Stimulated activated naive CD8-positive, alpha-beta T cell treated with anti-CD3 and anti-CD28 coated beads, Interleukin-15, Interleukin-2, amounts not matched to agents 100 U/mL and 50 U/mL, for 24 hours (primary cell): ENCODE measurements around the gene POC1B.

Experiments used
- ATAC-seq: fragments of 150-1000 bp; cut with Tn5 transposase; one replicate; pipeline ENCODE4 v1.10.0; 2021
- DNase-seq: peaks from one replicate; pipeline ENCODE4 v3.0.0; 2021

POC1B gene

GRCh38 chr12:89525824-89526770, at the start of gene POC1B:
Gene POC1B (minus strand): TSS chr12:89526047. CDS start chr12:89525895, 152 bp downstream.
- ATAC-seq (peak; percentile 82), DNase-seq (peak; percentile 80)

DNA sequence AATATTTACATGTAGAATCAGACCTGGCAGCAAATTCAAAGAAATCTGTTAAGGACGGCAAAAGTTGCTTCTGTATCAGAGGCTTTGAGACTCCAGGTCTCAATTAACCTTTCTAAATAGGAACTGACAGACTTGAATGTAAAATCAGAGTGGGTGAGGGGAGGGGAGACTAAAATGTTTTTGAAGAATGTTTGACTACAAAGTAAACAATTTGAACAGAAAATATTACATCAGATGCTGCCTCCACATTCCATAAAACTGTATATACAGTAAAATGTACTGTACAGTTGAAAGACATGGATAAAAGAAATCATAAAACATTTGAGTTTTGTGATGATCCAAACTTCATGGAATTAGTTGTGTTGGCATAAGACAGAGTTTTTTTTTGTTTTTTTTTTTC, 49.5 kb upstream of the POC1B start:
- ATAC-seq (no peak), DNase-seq (no peak)

GRCh38 chr12:89574736-89575208, 48.9 kb upstream of the POC1B start:
- no peak for ATAC-seq
- DNase-seq = no peak

- DNase-seq = no peak
- ATAC-seq = no peak
Measured at GRCh38 chr12:89573051-89573810, 47.4 kb upstream of the POC1B start.

DNA sequence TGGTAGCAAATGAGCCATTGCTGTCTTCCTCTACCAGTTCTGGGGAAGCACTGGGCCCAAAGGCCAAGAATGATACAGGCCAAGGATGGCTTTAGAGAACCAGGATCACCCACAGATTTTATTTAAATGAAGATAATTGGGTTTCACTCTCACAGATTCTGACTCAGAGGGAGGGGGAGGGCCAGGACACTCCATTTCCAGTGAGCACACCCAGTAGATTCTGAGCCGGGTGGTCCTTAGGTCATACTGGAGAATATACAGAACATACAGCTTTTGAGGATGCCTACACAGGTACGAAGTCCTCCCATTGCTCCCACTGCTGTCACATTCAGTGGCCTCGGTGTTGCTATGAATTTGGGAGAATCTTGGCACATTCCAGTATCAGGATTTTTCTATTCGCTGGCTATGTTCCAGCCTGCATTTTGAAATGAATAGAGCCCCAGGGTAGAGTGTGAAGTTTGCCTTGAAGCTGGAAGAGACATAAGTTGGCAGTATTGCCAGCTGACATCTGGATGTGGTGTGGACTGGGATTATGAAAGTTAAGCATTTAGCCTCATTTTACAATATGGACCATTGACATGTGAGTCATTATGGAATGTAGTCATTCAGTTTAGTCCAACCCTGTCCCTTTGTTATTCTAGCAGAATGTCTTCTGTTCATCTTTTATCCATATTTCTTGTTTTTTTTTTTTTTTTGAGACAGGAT, 45.8 kb upstream of the POC1B start:
- DNase-seq (no peak), ATAC-seq (no peak)

- no peak for DNase-seq
- no peak for ATAC-seq
Measured at GRCh38 chr12:89568484-89568883, 42.6 kb upstream of the POC1B start.

- no peak for DNase-seq
- no peak for ATAC-seq
Measured at GRCh38 chr12:89567691-89568239, 41.9 kb upstream of the POC1B start.

GRCh38 chr12:89566615-89567014, 40.8 kb upstream of the POC1B start:
- peak; percentile 87 for ATAC-seq
- DNase-seq = no peak

DNA sequence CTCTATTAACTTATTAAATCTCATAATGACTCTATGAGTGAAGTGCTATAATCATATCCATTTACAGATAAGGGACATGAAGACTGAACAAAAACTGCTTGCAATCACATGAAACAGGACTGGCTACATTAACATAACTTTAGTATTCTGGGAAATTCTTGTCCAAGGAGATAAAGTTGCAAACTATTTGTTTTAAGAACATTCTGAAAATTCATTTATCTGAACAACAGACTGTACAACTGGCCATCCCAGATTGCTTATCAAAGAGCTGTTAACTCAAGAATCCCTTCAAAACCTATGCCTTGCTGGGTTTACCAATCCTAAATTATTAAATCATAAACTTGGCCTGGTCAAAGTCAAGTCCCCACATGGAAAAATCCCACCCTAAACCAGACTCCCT, 39.2 kb upstream of the POC1B start:
- DNase-seq (no peak), ATAC-seq (no peak)

DNA sequence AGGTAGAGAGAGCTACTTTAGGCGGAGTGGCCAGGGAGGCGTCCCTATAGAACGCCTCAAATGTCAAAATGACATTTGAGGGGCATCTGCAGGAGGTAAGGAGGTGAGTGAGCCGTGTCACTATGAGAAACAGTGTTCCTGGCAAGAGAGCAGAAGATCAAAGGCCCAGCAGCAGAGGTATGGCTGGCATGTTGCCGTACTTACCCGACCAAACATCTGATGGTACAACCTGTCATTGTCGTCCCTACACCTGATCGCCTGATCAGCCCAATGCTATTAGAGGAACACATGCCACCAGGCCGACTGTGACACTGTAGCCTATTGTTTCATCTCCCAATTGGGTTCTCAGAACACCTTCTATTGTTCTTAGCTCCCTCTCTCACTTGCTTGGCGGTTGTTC, 33.9 kb upstream of the POC1B start:
- ATAC-seq (no peak), DNase-seq (no peak)

DNA sequence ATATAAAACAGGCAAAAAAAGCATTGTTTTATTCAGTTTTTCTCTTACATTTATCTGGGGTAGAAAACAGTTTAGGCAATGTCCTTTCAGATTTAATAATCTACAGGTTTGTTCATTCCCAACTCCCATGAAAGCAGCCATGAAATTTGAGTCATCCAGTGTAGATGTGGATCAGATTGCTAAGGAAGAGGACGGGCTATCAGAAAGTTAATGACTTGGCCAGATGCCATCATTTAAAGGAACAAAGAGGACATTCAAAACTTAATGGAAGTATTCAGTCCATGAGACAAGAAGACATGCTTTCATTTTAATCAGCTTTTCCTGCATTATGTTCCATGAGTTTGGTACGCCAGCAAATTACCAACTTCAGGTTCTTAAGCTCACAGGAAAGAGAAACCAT, 31.1 kb upstream of the POC1B start:
- DNase-seq (no peak), ATAC-seq (no peak)

DNA sequence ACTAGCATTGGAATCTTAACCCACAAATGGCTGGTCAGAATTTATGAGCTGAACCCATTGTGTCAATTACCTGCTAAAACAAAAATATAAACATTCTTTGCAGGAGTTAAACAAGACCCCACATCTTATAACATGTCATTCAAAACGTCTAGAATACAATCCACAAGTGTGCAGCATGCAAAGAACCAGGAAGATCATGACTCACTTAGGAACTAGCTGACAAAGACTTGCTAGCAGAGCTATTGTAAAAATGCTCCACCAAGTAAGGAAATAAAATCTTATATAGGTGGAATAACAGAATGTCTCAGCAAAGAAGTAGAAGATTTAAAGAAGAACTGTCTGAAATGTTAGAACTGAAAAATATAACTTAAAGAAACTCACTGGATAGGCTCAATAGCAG, 26.5 kb upstream of the POC1B start:
- ATAC-seq = no peak
- no peak for DNase-seq

- no peak for DNase-seq
- no peak for ATAC-seq
Measured at GRCh38 chr12:89551747-89552146, 25.9 kb upstream of the POC1B start.

GRCh38 chr12:89547101-89547500, 21.3 kb upstream of the POC1B start:
- DNase-seq (no peak), ATAC-seq (no peak)

- DNase-seq (no peak), ATAC-seq (no peak)
Measured at GRCh38 chr12:89546151-89546550, 20.3 kb upstream of the POC1B start.

DNA sequence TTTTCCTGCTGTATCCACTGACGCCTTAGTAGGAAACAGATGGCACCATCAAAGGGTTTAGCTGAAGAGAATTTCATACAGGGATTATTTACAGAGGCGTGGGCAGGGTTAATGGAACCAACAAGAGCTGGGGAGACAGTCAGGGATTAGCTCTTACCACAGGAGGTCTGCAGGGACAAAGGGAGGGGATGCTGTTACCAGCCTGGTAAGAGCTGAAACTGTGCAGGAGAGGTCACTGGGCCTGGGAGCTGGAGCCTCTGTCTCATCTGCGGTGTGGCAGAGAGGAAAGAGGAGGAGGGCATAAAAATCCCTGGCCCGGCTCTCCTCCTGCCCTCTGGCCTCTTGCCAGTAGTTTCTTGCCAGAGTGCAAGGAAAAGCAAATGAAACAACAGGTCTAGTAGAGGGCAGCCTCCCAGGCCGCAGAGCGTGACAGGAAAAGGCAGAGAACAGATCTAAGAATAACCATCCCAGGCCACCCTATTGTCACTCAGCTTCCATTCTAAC, 18.9 kb upstream of the POC1B start:
- no peak for DNase-seq
- no peak for ATAC-seq

GRCh38 chr12:89544022-89544421, 18.2 kb upstream of the POC1B start:
- ATAC-seq (no peak), DNase-seq (no peak)

DNA sequence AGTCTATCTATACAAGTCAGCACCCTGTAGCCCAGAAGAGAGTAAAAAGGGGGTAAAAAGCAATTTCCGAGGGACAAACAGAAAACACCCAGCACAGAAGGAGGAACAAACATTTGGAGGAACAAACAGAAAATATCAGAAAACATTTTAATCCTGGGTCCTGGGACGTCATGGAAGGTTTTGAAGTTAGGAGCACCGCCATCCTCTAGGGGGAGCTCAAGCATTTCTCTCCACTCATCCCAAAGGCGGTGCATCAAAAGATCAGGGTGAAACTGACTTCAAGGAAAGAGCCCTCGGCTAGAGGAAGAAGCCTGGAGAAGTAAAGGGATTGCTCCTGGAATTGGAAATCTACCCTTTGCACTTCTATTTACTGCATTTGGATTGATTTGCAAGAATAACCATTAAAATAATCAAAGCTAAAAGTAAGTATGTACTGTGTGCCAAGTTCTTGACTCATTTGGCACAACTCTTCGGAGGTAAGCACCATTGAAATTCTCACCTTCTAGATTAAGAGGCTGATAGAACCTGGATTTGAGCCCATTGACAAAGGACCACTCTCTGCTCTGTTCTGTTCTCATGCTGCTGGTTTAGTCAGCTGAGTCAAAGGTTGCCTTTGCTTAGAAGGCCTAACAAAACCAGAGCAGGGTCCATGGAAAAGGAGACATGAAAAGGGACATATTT, 17.2 kb upstream of the POC1B start:
- peak; percentile 71 for ATAC-seq
- peak; percentile 68 for DNase-seq

DNA sequence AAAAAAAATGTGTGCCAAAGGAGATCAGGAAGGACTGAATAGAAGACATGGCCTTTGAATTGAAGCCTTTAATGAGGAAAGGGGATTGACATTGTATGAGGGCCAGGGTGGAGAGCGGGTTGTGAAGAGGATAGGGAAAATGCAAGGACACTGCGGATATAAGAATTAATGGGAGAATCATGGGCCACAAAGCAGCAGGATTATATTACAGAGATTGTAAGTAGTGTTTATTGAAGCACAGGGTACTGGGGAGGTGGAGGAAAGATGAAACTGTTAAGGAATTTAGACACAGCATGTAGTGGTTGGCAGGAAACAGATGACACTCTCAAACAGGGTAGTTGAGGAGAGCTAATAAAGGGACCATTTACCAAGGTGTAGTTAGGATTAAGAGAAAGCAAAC, 16.4 kb upstream of the POC1B start:
- DNase-seq (no peak), ATAC-seq (no peak)

DNA sequence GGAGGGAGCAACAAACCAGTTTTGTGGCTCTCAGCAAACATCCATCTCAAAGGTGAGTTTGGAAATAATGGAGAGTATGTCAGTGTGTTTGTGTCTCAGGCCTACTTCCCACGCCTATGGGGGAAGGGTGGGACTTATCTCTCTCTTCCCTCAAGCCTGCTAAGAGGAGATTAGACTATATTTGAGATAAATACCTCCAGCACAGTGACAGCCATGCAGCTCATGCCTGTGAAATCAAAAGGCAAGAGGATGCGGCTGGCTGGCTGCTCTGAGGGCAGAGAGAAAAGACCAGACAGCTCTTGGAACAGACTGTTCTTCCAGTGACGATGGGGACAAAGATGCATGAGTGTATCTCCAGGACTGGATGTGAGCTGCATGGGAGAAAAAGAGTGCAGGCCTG, 14.7 kb upstream of the POC1B start:
- DNase-seq (no peak), ATAC-seq (no peak)

GRCh38 chr12:89539426-89540223, 13.8 kb upstream of the POC1B start:
- DNase-seq (no peak), ATAC-seq (no peak)
